Measurements from ENCODE around the gene CACNA1A. TPM values are rescaled to one million over a fixed set of nuclear protein-coding genes. Genes with fewer than 3 reads are reported as not detected.
"Not testable (repeated sequence)": the region's sequence is repeated elsewhere in the genome, so short reads cannot be mapped to it uniquely, and the experiment has no call there.

Gene CACNA1A
- total RNA-seq, 1 donor from 2014 or later, result 1.7 TPM

DNA sequence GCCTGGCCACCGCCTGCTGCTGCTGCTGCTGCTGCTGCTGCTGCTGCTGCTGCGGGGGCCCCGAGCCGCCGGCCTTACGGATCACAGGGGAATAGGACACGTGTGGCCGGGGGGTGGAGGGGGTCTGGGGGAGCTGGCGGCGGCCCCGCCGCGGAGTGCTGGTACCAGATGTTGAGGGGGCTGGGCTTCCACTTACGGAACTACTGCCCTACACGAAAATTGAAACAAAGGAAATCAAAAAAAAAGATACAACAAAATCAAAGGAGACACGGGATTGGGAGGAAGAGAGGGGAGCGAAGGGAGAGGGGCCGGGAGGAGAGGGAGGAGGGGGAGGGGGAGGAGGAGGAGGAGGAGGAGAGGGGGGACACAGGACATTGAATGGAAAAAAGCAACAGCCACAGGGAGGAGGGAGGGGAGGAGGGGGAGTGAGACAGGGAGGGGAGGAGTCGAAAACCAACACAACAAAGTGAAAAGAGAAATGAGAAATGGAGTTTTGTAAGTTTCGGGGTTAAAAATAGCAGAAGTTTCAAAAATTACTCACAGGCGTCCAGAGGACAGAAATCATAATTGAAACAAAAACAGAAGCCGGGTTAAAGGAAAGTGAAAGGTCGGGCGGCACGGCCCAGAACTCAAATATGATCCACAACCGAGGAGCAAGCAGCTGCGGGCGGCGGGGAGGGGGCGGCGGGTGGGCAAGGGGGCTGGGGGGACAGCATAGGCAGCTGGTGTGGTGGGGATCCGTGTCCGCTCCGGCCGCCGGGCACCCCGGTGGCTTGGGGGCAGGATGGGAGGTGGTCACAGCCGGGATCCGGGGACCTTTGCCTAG is 298.2 kb downstream of the CACNA1A start:
- intact Hi-C loops (cut with micrococcal nuclease), result loop anchor here (1.0 to 2.0 kb wide), 4 partner anchors 13 to 58 kb away; partner anchors contain the start of genes IER2 and STX10

DNA sequence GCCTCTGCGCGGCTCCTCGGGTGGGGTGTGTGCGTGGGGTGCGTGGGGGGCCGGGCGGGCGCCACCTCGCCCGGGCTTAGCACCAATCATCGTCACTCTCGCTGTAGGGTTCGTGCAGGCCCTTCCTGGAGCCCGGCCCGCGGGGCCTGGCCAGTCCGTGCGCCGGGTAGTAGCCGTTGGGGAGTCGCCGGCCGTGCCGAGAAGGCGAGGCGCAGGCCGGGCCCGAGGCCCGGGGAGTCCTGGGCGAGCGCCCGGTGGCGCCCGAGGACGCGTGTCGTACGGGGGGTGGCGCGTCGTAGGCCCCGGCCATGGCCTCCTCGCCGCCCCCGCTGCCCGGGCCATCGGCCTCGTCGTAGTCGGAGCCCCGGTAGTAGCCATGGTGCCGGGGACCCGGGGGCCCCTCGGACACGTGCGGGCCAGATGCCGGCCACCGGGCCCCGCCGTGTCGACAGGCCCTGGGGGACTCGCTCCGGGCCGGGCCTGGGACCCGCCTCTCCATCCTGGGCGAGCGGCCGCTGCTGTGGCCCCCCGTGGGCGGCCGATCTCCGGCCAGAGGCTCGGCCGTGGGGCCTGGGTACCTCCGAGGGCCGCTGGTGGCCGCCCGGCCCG is 298.9 kb downstream of the CACNA1A start:
- intact Hi-C loops (cut with micrococcal nuclease), result no loop called here

GRCh38 chr19:13206587-13206986 is 299.7 kb downstream of the CACNA1A start:
- intact Hi-C loops (cut with micrococcal nuclease), result no loop called here

- intact Hi-C loops (cut with micrococcal nuclease), result not testable (repeated sequence)
Observed at GRCh38 chr19:13202112-13202511, 304.2 kb downstream of the CACNA1A start.

- intact Hi-C loops (cut with micrococcal nuclease), result no loop called here
Observed at GRCh38 chr19:13198634-13199033, 307.6 kb downstream of the CACNA1A start.

- intact Hi-C loops (cut with micrococcal nuclease), result loop anchor here (2.0 kb wide), 2 partner anchors 13 to 29 kb away; no protein-coding TSS in a partner anchor
Observed at GRCh38 chr19:13195678-13196077, 310.6 kb downstream of the CACNA1A start.

GRCh38 chr19:13190781-13191540 is 315.3 kb downstream of the CACNA1A start:
- intact Hi-C loops (cut with micrococcal nuclease), result no loop called here

GRCh38 chr19:13189600-13189999 is 316.7 kb downstream of the CACNA1A start:
- intact Hi-C loops (cut with micrococcal nuclease), result no loop called here

DNA sequence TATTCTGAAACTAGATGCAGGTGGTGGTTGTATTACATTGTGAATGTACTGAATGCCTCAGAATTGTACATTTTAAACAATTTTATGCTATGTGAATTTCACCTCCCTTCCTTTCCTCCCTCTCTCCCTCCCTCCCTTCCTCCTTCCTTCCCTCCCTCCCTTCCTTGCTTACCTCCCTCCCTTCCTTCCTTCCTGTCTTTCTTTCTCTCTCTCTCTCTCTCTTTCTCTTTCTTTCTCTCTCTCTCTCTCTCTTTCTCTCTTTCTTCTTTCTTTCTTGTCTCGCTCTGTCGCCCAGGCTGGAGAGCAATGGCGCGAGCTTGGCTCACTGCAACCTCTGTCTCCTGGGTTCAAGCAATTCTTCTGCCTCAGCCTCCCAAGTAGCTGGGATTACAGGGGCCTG is 318.9 kb downstream of the CACNA1A start:
- intact Hi-C loops (cut with micrococcal nuclease), result no loop called here

DNA sequence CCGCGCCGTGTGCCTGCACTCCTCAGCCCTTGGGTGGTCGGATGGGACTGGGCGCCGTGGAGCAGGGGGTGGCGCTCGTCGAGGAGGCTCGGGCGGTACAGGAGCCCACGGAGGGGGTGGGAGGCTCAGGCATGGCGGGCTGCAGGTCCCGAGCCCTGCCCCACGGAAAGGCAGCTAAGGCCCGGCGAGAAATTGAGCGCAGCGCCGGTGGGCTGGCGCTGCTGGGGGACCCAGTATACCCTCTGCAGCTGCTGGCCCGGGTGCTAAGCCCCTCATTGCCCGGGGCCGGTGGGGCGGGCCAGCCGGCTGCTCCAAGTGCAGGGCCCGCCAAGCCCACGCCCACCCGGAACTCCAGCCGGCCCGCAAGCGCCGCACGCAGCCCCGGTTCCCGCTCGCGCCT is 319.6 kb downstream of the CACNA1A start:
- intact Hi-C loops (cut with micrococcal nuclease), result not testable (repeated sequence)

GRCh38 chr19:13185763-13186657 is 320.3 kb downstream of the CACNA1A start:
- intact Hi-C loops (cut with micrococcal nuclease), result not testable (repeated sequence)

DNA sequence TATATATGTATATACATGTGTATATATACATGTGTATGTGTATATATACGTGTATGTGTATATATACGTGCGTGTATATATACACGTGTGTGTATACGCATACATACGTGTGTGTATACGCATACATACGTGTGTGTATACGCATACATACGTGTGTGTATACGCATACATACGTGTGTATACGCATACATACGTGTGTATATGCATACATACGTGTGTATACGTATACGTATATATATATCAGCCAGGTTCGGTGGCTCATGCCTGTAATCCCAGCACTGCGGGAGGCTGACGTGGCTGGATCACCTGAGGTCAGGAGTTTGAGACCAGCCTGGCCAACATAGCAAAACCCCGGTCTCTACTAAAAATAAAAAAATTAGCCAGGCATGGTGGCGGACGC is 321.4 kb downstream of the CACNA1A start:
- intact Hi-C loops (cut with micrococcal nuclease), result not testable (repeated sequence)

- intact Hi-C loops (cut with micrococcal nuclease), result no loop called here
Observed at GRCh38 chr19:13181747-13182388, 324.4 kb downstream of the CACNA1A start.

DNA sequence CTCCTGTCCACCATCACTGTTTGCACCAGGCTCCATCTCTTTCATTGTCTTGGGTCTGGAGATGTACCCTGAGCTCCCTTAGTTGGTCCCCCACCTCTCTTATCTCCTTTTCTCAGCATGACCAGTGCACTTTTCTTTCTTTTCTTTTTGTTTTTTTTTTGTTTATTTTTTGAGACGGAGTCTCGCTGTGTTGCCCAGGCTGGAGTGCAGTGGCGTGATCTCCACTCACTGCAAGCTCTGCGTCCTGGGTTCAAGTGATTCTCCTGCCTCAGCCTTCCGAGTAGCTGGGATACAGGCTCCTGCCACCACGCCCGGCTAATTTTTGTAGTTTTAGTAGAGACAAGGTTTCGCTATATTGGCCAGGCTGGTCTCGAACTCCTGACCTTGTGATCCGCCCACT is 328.0 kb downstream of the CACNA1A start:
- intact Hi-C loops (cut with micrococcal nuclease), result not testable (repeated sequence)

DNA sequence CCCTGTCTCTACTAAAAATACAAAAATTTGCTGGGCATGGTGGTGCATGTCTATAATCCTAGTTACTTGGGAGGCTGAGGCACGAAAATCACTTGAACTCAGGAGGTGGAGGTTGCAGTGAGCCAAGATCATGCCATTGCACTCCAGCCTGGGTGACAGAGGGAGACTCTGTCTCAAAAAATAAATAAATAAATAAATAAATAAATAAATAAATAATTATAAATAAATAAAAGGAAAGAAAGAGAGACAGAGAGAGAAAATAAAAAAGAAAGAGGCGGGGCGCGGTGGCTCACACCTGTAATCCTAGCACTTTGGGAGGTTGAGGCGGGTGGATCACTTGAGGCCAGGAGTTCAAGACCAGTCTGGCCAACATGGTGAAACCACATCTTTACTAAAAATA is 328.7 kb downstream of the CACNA1A start:
- intact Hi-C loops (cut with micrococcal nuclease), result not testable (repeated sequence)

GRCh38 chr19:13176345-13176744 is 329.9 kb downstream of the CACNA1A start:
- intact Hi-C loops (cut with micrococcal nuclease), result no loop called here

GRCh38 chr19:13173139-13173737 is 333.0 kb downstream of the CACNA1A start:
- intact Hi-C loops (cut with micrococcal nuclease), result no loop called here

DNA sequence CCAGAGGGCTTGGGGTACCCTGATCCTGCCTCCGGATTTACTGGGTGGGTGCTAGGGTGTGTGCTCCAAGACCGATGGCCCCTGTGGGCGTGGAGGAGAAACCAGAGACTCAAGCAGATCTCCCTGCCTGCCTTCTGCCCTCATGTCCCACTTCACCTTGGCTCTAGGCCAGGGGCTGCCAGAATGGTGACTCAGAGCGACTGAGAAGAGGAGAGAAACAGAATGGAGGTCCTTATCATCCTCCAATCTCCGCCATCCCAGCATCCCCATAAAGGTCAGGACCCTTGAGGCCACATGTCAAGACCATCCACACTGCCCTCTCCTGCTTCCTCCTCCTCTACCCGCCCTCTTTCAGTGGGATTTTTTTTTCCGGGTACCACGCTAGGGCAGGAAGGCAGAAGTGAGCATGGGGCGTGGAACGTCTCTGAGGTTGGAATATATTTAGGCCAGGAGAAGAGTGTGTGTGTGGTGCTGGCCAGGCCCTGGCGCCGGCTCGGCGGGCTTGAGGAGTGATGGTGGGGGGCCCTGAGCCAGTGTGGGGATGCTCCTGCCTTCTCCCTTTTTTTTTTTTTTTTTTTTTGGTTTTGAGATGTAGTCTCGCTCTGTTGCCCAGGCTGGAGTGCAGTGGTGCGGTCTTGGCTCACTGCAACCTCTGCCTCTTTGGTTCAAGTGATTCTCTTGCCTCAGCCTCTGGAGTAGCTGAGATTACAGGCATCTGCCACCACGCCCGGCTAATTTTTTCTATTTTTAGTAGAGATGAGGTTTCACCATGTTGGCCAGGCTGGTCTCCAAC is 333.7 kb downstream of the CACNA1A start:
- intact Hi-C loops (cut with micrococcal nuclease), result loop anchor here (1.0 kb wide), 1 partner anchor 9 kb away; no protein-coding TSS in a partner anchor

GRCh38 chr19:13171146-13171545 is 335.1 kb downstream of the CACNA1A start:
- intact Hi-C loops (cut with micrococcal nuclease), result no loop called here

Data from T-helper 1 cell treated with Interleukin-12 subunit alpha and Interleukin-12 subunit beta and Interleukin-4 antibody, amounts not matched to agents 30 ng/mL and 1 ng/mL, for 36 hours (primary cell).